GM11168 (cell line): Measurements from ENCODE around the gene RNU1-3.
"Not testable (repeated sequence)": the region's sequence is repeated elsewhere in the genome, so short reads cannot be mapped to it uniquely, and the experiment has no call there.

ENCODE experiments used
- in situ Hi-C: fragments of 300-500 bp; cut with MboI; formaldehyde crosslinking; loops from one replicate; pipeline ENCODE4 v1.12.0; 2022; ENCODE audit warnings: low sequenced_read_pairs; ENCODE audit not compliant: unreplicated experiment

Gene RNU1-3

DNA sequence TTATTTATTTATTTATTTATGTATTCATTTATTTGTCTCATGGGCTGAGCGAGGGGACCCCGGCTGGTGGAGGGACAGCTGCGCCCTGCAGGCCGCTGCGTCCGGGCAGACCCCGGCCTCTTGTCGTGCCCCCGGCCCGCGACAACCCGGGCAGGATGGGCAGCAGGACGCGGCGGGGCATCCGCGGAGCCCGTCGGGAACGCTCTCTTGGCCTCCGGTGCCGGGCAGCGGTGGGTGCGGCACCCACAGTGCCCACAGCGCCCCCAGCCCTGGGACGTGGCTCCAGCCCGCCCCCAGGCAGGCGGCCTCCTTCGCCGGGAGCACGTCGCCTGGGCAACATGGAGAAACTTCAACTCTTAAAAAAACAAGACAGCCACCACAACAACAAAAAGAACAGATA lies 8.5 kb downstream of the RNU1-3 start:
- in situ Hi-C loops: loop anchor here (10.0 kb wide), 1 partner anchor 97 kb away; no protein-coding TSS in a partner anchor

GRCh38 chr1:16656981-16657683 lies 9.6 kb downstream of the RNU1-3 start:
- in situ Hi-C loops: loop anchor here (10.0 kb wide), 1 partner anchor 98 kb away; no protein-coding TSS in a partner anchor

GRCh38 chr1:16656574-16656973 lies 10.2 kb downstream of the RNU1-3 start:
- in situ Hi-C loops: loop anchor here (10.0 kb wide), 1 partner anchor 98 kb away; no protein-coding TSS in a partner anchor

DNA sequence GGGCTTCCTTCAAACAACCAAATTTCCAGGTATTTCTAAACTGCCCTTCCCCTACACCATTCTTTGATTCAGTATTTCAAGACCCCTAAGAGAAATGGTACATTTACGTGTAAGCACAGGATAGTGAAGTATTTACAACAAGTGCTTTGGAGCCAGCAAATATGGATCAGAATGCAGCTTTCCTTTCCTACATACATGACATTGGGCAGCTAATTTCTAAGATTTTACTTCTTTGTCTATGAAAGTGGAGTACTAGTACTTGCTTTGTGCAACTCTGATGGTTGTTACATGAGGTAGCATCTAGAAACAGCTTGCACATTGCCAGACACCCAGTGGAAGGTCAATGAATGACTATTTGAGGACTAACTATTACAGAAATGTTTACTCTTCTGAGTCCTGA lies 15.2 kb downstream of the RNU1-3 start:
- in situ Hi-C loops: loop anchor here (10.0 kb wide), 1 partner anchor 103 kb away; no protein-coding TSS in a partner anchor

DNA sequence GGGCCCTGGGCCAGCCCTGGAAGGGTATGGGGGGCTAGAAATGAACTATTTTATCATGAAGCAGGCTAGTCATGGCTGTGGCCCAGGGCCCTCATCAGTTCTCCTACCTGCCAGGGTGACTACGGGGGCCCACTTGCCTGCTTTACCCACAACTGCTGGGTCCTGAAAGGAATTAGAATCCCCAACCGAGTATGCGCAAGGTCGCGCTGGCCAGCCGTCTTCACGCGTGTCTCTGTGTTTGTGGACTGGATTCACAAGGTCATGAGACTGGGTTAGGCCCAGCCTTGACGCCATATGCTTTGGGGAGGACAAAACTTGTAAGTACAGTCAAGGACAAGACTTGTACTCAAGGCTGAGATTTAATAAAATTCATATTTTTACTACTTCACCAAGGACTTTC lies 16.8 kb downstream of the RNU1-3 start:
- in situ Hi-C loops: loop anchor here (10.0 kb wide), 1 partner anchor 105 kb away; no protein-coding TSS in a partner anchor

- in situ Hi-C loops: not testable (repeated sequence)
Measured at GRCh38 chr1:16649390-16649789, 17.4 kb downstream of the RNU1-3 start.

DNA sequence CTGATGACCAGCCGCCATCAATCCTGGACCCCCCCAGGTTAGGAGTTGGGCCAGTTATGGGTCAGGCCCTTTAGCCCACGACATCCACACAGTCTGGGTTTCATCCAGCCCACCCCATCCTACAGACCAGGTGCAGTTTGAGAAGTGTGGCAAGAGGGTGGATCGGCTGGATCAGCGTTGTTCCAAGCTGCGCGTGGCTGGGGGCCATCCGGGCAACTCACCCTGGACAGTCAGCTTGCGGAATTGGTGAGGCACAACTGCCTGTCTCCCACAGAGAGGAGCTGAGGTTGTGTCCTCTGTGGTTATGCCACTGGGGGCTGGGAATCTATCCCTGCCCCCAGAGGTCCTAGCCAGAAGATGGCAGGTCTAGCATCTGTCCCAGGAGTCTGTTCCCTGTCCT lies 18.0 kb downstream of the RNU1-3 start:
- in situ Hi-C loops: not testable (repeated sequence)

- in situ Hi-C loops: not testable (repeated sequence)
Measured at GRCh38 chr1:16648250-16648649, 18.5 kb downstream of the RNU1-3 start.

DNA sequence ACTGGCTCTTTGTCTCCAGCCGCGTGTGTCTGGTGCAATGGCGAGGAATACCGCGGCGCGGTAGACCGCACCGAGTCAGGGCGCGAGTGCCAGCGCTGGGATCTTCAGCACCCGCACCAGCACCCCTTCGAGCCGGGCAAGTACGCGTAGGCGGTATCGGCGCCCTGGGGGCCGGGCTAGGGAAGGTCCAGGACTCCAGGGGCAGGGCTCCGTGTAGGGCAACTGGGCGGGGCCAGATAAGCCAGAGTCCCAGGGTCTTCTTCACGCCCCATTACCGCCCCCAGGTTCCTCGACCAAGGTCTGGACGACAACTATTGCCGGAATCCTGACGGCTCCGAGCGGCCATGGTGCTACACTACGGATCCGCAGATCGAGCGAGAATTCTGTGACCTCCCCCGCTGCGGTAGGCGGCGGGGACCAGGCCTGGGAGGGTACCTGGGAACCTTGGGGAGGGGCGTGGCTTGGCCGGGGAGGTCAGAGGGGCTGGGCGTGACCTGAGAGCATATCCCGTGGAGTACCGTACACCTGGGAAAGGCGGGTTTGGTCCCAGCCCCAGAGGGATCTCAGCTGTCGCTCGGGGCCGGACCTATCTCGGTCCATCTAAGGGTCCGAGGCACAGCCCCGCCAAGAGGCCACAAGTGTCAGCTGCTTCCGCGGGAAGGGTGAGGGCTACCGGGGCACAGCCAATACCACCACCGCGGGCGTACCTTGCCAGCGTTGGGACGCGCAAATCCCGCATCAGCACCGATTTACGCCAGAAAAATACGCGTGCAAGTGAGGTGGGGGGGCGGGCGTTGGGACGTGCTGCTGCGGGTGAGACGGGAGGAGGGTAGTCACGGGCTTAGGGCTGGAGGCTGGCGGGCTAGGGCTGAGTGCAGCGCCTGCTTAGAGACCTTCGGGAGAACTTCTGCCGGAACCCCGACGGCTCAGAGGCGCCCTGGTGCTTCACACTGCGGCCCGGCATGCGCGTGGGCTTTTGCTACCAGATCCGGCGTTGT lies 19.3 kb downstream of the RNU1-3 start:
- in situ Hi-C loops: not testable (repeated sequence)

- in situ Hi-C loops: not testable (repeated sequence)
Measured at GRCh38 chr1:16646716-16647115, 20.0 kb downstream of the RNU1-3 start.

DNA sequence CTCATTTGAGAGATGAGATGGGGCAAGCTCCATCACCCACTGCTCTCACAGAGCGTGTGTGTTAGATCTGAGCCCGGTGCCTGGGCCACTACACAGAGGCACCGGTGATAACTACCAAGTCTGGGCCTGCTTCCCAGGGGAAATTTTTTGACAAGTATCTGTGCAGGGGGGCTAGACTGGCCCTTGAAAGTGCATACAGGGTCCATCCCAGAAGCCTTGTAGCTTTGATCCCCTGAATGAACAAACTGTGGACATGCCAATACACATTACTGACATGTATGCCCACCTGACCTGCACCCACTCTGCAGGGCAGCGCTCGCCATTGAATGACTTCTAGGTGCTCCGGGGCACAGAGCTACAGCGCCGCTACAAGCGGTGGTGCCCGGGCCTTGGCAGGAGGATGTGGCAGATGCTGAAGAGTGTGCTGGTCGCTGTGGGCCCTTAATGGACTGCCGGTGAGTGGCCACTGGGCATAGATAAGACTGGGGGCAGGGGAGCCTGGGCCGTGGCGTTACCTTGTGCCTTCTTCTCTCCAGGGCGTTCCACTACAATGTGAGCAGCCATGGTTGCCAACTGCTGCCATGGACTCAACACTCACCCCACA lies 20.6 kb downstream of the RNU1-3 start:
- in situ Hi-C loops: not testable (repeated sequence)

DNA sequence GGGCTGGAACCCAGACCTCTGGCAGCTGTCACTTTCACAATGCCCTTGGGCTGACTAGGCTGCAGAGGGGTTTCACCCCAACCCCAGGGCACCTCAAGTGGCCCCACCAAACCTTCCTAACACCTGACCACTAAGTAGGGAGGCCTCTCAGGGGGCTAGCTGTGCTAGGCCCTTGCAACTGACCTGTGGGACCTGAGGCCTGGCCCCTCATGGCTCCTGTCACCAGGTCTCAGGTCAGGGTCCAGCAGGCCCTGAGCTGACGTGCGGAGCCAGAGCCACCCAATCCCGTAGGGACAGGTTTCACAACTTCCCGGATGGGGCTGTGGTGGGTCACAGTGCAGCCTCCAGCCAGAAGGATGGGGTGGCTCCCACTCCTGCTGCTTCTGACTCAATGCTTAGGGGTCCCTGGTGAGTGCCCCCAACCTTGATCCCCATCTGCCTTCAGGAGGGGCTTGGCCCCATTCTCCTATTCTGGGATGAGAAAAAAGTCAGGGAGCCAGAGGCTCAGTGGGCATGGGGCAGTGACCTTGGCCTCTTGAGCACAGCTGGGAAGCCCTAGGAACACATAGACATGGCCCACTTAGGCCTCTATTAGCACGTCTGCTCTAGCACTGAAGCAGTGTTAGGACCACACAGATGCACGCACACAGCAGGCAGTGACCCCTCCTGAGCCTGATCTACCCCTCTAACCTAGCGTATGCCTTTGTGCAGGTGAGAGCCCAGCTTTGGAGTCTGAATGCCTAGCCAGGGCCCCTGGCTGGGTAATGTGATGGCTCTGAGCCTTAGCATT lies 21.3 kb downstream of the RNU1-3 start:
- in situ Hi-C loops: not testable (repeated sequence)

- in situ Hi-C loops: not testable (repeated sequence)
Measured at GRCh38 chr1:16644482-16645270, 22.1 kb downstream of the RNU1-3 start.

- in situ Hi-C loops: no loop called here
Measured at GRCh38 chr1:16644193-16644481, 22.6 kb downstream of the RNU1-3 start.

- in situ Hi-C loops: not testable (repeated sequence)
Measured at GRCh38 chr1:16643476-16644192, 23.1 kb downstream of the RNU1-3 start.

- in situ Hi-C loops: not testable (repeated sequence)
Measured at GRCh38 chr1:16643001-16643411, 23.7 kb downstream of the RNU1-3 start.

GRCh38 chr1:16642025-16642966 lies 24.5 kb downstream of the RNU1-3 start:
- in situ Hi-C loops: not testable (repeated sequence)
